HG03039 (cell line): ENCODE data around the gene MDH2.
"Not testable (repeated sequence)": the region's sequence is repeated elsewhere in the genome, so short reads cannot be mapped to it uniquely, and the experiment has no call there.

Experiments
- ATAC-seq: cut with Tn5 transposase; IDR thresholded peaks from one replicate; pipeline ENCODE4 v1.9.1; 2021; ENCODE audit warnings: mild to moderate bottlenecking, moderate library complexity; ENCODE audit not compliant: unreplicated experiment

MDH2 gene

GRCh38 chr7:76071316-76072242 is 23.7 kb downstream of the MDH2 start:
- ATAC-seq = no peak

GRCh38 chr7:76072243-76073148 is 24.6 kb downstream of the MDH2 start:
- ATAC-seq = no peak

GRCh38 chr7:76073335-76073990 is 25.6 kb downstream of the MDH2 start:
- no peak for ATAC-seq

- no peak for ATAC-seq
Observed at GRCh38 chr7:76074306-76074971, 26.5 kb downstream of the MDH2 start.

- no peak for ATAC-seq
Observed at GRCh38 chr7:76074972-76075370, 27.1 kb downstream of the MDH2 start.

GRCh38 chr7:76076995-76077394 is 29.1 kb downstream of the MDH2 start:
- no peak for ATAC-seq

- no peak for ATAC-seq
Observed at GRCh38 chr7:76077435-76077834, 29.5 kb downstream of the MDH2 start.

- no peak for ATAC-seq
Observed at GRCh38 chr7:76080204-76080603, 32.3 kb downstream of the MDH2 start.

GRCh38 chr7:76084115-76084514 is 36.2 kb downstream of the MDH2 start:
- ATAC-seq = not testable (repeated sequence)

GRCh38 chr7:76086070-76086469 is 38.2 kb downstream of the MDH2 start:
- no peak for ATAC-seq

- not testable (repeated sequence) for ATAC-seq
Observed at GRCh38 chr7:76087362-76087791, 39.5 kb downstream of the MDH2 start.

GRCh38 chr7:76089865-76090475 is 42.1 kb downstream of the MDH2 start:
- no peak for ATAC-seq

- no peak for ATAC-seq
Observed at GRCh38 chr7:76091506-76091905, 43.6 kb downstream of the MDH2 start.

- ATAC-seq = not testable (repeated sequence)
Observed at GRCh38 chr7:76093531-76093930, 45.6 kb downstream of the MDH2 start.

- not testable (repeated sequence) for ATAC-seq
Observed at GRCh38 chr7:76094326-76094725, 46.4 kb downstream of the MDH2 start.

GRCh38 chr7:76095908-76096307 is 48.0 kb downstream of the MDH2 start:
- no peak for ATAC-seq

- ATAC-seq = not testable (repeated sequence)
Observed at GRCh38 chr7:76101693-76102437, 54.0 kb downstream of the MDH2 start.

GRCh38 chr7:76103788-76104187 is 55.9 kb downstream of the MDH2 start:
- not testable (repeated sequence) for ATAC-seq

GRCh38 chr7:76106130-76106529 is 58.2 kb downstream of the MDH2 start:
- not testable (repeated sequence) for ATAC-seq
